ENCODE results near the gene CHMP2A.

Gene CHMP2A

GRCh38 chr19:58556622-58557220 lies 1.8 kb upstream of the CHMP2A start:
- DNase-seq (ENCODE audit: low read depth in 2 of 3, low spot score in 2 of 3) = no peak

DNA sequence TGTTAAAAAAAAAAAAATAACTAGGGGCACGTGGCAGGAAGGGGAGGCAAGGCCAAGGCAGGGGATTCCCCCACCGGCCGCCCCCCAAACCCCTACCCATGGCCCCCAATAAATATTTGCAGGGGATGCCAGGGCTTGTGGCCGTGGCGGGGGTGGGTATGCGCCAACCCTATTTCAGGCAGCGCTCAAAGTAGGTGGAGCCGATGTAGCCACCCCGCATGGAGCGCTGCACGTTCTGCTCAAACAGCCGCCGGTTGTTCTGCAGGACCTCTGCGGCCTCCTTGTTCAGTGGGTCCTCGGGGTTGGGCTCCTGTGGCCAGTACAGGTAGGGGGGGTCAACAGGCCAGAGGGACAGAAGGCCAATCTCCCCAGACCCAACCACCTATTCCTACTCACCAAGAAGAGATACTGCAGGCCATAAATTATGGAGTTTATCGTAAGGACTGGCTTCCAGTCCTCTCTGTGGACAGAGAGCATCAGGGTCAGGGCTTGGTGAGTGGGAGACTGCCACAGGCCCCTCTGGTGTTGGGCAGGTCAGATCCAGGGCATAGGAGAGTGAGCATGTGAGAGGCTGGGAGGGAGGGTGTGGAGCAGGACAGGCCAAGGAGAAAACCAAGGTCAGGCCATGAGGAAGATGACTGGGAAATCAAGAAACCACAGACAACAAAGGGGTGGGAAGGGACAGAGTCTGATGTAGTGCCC lies 1.2 kb upstream of the CHMP2A start:
- DNase-seq (ENCODE audit: low read depth in 2 of 3, low spot score in 2 of 3) = no peak

GRCh38 chr19:58555369-58555885 lies 522 bp upstream of the CHMP2A start:
- DNase-seq (ENCODE audit: low read depth in 2 of 3, low spot score in 2 of 3) = no peak

DNA sequence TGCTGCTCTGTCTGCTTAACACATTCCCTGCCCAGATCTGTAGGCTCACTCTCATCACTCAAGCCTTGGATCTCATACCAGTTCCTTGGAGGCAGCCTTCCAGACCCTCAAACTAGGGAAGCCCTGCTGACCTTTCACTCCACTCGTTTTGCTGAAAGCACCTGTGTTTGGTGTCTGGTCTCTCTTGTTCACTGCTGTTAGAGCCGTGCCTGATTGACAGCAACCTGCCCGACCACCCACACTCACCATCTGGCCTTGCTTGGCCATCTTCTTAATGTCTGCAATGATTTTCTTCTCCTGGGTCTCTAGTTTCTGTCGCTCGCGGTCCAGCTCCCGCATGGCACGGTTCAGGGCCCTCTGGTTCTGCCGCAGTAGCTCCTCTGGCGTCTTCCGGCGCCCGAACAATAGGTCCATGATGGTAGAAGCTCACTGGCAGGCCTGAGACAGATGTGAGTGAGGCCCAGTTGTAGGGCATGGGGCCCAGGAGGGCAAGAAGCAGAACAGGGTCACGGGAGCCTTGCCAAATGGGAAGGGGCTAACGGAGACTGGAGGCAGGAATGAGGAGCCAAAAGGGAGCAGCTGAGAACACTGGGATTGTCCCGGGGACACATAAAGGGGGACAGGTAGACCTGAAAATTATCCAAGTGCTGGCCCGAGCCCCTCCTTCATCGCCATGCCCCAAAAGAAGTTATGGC lies 959 bp downstream of the CHMP2A start:
- DNase-seq (ENCODE audit: low read depth in 2 of 3, low spot score in 2 of 3) = no peak

GRCh38 chr19:58552655-58553054 lies 2.2 kb downstream of the CHMP2A start:
- DNase-seq (ENCODE audit: low read depth in 2 of 3, low spot score in 2 of 3) = no peak

GRCh38 chr19:58551577-58552471 lies 3.1 kb downstream of the CHMP2A start:
- DNase-seq (ENCODE audit: low read depth in 2 of 3, low spot score in 2 of 3) = no peak

GRCh38 chr19:58551123-58551497 lies 3.8 kb downstream of the CHMP2A start:
- no peak for DNase-seq (ENCODE audit: low read depth in 2 of 3, low spot score in 2 of 3)

DNA sequence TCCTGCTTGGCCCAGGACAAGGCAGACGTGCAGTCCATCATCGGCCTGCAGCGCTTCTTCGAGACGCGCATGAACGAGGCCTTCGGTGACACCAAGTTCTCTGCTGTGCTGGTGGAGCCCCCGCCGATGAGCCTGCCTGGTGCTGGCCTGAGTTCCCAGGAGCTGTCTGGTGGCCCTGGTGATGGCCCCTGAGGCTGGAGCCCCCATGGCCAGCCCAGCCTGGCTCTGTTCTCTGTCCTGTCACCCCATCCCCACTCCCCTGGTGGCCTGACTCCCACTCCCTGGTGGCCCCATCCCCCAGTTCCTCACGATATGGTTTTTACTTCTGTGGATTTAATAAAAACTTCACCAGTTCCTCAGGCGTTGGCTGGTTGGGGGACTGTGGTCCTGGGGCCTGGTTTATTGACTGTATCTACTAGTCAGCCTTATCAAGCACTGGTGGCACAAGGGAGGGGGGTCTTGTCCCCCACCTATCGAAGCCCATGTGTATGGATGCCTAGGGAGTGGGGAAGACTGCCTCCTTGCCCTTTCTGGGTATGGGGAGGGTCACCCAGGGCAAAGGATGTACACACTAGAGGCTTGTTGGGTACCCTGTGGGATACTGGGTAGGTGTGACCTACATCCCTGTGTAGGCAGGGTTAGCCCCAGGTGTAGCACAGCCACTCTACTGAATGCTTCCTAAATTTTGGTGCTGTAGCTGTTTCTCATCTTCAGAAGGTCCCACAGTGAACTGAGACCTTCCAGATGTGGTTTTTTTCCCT lies 4.4 kb downstream of the CHMP2A start:
- DNase-seq (ENCODE audit: low read depth in 2 of 3, low spot score in 2 of 3) = no peak

DNA sequence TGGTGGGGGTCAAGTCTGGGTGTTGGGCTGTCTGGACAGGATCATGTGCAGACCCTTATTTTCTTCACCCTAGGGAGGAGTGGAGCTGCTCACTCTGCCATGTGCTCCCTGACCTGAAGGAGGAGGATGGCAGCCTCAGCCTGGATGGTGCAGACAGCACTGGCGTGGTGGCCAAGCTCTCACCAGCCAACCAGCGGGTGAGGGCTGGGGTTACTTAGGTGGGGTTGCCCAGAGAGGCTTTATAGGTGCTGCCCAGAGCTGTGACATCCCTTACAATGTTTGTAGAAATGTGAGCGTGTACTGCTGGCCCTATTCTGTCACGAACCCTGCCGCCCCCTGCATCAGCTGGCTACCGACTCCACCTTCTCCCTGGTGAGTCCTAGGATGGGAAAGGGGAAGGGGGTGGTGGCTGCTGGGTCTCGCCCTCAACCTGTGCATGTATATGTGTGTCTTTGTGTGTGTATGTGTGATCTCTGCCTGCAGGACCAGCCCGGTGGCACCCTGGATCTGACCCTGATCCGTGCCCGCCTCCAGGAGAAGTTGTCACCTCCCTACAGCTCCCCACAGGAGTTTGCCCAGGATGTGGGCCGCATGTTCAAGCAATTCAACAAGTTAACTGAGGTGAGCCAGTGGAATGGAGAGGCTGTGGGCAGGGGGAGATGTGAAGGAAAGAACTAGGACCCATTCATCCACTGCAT lies 5.1 kb downstream of the CHMP2A start:
- DNase-seq (ENCODE audit: low read depth in 2 of 3, low spot score in 2 of 3) = no peak

DNA sequence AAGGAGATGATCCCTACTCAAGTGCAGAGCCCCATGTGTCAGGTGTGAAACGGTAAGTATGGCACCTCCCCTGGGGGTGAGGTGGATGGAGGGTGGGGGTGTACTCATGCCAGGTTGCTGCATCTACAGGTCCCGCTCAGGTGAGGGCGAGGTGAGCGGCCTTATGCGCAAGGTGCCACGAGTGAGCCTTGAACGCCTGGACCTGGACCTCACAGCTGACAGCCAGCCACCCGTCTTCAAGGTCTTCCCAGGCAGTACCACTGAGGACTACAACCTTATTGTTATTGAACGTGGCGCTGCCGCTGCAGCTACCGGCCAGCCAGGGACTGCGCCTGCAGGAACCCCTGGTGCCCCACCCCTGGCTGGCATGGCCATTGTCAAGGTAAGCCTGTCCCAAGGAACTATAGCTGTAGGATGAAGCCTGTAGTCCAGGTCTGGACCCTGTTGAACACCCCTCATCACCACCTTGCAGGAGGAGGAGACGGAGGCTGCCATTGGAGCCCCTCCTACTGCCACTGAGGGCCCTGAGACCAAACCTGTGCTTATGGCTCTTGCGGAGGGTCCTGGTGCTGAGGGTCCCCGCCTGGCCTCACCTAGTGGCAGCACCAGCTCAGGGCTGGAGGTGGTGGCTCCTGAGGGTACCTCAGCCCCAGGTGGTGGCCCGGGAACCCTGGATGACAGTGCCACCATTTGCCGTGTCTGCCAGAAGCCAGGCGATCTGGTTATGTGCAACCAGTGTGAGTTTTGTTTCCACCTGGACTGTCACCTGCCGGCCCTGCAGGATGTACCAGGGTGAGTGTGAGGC lies 5.8 kb downstream of the CHMP2A start:
- no peak for DNase-seq (ENCODE audit: low read depth in 2 of 3, low spot score in 2 of 3)

DNA sequence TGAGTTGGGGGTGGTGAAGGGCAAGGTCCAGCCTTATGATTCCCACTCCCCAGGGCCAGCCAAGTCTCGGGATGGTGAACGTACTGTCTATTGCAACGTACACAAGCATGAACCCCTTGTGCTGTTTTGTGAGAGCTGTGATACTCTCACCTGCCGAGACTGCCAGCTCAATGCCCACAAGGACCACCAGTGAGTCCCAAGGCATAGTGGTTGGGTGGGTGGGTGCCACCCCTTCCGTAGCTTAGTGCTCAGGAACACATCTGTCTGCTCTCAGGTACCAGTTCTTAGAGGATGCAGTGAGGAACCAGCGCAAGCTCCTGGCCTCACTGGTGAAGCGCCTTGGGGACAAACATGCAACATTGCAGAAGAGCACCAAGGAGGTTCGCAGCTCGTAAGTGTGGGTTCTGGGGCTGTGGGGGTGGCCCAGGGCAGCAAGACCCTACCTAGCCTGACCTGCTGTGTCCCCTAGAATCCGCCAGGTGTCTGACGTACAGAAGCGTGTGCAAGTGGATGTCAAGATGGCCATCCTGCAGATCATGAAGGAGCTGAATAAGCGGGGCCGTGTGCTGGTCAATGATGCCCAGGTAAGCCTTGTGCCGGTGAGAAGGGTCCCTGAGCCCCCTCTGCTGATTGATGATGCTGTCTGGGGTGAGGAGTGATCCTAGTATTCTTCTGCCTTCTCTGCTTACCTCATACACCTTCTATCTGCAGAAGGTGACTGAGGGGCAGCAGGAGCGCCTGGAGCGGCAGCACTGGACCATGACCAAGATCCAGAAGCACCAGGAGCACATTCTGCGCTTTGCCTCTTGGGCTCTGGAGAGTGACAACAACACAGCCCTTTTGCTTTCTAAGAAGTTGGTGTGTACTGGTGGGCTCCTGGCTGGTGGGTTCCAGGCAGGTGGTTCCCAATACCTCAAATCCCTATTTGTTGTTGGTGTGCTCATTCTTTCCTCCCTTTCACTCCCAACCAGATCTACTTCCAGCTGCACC lies 7.3 kb downstream of the CHMP2A start:
- DNase-seq (ENCODE audit: low read depth in 2 of 3, low spot score in 2 of 3) = no peak

GRCh38 chr19:58546019-58546530 lies 8.8 kb downstream of the CHMP2A start:
- no peak for DNase-seq (ENCODE audit: low read depth in 2 of 3, low spot score in 2 of 3)

GRCh38 chr19:58545286-58546018 lies 9.5 kb downstream of the CHMP2A start:
- DNase-seq (ENCODE audit: low read depth in 2 of 3, low spot score in 2 of 3) = no peak

DNA sequence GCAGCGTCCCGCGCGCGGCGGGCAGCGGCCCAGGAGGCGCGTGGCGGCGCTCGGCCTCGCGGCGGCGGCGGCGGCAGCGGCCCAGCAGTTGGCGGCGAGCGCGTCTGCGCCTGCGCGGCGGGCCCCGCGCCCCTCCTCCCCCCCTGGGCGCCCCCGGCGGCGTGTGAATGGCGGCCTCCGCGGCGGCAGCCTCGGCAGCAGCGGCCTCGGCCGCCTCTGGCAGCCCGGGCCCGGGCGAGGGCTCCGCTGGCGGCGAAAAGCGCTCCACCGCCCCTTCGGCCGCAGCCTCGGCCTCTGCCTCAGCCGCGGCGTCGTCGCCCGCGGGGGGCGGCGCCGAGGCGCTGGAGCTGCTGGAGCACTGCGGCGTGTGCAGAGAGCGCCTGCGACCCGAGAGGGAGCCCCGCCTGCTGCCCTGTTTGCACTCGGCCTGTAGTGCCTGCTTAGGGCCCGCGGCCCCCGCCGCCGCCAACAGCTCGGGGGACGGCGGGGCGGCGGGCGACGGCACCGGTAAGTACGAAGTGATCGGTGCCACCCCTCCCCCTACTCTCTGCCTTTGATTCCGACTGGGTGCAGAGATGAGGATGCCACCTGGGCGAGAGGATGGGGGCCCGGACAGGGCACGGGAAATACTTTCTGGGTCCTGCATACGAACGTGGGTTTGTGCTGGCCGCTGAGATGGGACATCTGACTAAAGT lies 10.2 kb downstream of the CHMP2A start:
- DNase-seq (ENCODE audit: low read depth in 2 of 3, low spot score in 2 of 3) = no peak

- peak; percentile 99 to 100 (median 100) for DNase-seq (ENCODE audit: low read depth in 2 of 3, low spot score in 2 of 3)
Measured at GRCh38 chr19:58543826-58544590, 10.9 kb downstream of the CHMP2A start, which contains the start of gene TRIM28. TRIM28 (plus strand) TSS chr19:58544064; CDS start chr19:58544758, 694 bp downstream.
